Ureter (tissue), 1 donor: Measurements from ENCODE around the gene ELK4. TPM values are rescaled to one million over a fixed set of nuclear protein-coding genes. Genes with fewer than 3 reads are reported as not detected.

Experiments used
- DNase-seq: peaks from one replicate; pipeline ENCODE4 v3.0.0-alpha.2; 2020; ENCODE audit warnings: low spot score
- total RNA-seq: library from RNA; stranded (reverse); gene quantifications from one replicate; pipeline ENCODE4 v1.2.4, GENCODE V29; 2023
- donor health status: DM: yes; HTN: yes; CAD: no.

The ELK4 gene
- total RNA-seq, 1 donor from 2014 or later: 88.7 TPM

GRCh38 chr1:205582046-205582445 is 49.8 kb downstream of the ELK4 start:
- DNase-seq: no peak

GRCh38 chr1:205581321-205581980 is 50.4 kb downstream of the ELK4 start:
- DNase-seq: no peak

- DNase-seq: no peak
Measured at GRCh38 chr1:205580923-205581180, 51.0 kb downstream of the ELK4 start.

- DNase-seq: peak; percentile 36
Measured at GRCh38 chr1:205580140-205580922, 51.5 kb downstream of the ELK4 start.

DNA sequence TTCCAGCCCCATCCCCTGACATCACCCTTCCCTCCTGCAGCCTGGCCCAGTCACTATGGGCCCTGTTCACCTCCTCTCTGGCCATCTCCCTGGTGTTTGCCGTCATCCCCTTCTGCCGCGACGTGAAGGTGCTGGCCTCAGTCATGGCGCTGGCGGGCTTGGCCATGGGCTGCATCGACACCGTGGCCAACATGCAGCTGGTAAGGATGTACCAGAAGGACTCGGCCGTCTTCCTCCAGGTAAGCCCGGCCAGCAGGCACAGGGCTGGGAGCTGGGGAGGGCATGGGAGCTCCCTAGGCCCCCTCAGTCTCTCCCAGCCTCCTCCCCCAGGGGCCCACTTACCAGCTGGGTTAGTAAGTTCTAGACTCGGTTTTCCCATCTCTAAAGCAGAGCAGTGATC is 52.1 kb downstream of the ELK4 start:
- peak; percentile 23 for DNase-seq

DNA sequence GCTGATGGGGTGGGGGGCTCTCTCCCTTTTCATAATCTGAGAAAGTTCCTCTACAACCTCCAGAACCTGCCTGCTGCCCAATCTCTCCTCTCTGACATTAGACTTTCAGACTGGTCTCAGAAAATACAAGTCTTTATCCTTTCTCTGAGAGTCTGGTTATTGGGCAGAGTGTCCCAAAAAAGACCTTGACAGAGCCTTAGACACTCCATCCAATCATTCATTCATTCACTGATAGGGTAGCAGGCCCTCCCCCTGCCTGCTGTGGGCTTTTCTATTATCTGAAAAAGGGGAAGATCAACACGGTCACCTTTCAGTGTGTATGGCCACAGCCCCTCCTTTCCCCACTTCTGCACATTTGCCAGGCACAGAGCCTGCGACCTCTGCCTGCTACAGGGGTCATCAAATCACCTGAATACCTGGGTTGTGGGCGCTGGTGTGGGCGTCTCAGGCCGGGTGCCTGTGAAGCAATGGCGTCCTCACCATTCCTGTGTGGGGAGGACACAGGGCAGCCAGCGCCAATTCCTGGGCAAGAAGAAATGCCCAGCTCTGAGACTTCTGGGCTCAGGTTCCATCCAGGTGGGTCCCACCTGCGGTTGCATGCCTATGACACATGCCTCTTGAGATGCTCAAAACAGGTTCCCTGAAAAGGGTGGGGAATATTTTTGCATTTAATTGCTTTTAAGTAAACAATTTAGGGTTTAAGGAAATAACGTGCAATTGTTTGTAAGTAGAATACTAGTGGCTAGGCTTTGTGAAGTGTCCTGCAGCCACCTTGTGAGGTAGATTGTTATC is 52.8 kb downstream of the ELK4 start:
- DNase-seq: peak; percentile 41

GRCh38 chr1:205577874-205578658 is 53.7 kb downstream of the ELK4 start:
- DNase-seq: no peak

DNA sequence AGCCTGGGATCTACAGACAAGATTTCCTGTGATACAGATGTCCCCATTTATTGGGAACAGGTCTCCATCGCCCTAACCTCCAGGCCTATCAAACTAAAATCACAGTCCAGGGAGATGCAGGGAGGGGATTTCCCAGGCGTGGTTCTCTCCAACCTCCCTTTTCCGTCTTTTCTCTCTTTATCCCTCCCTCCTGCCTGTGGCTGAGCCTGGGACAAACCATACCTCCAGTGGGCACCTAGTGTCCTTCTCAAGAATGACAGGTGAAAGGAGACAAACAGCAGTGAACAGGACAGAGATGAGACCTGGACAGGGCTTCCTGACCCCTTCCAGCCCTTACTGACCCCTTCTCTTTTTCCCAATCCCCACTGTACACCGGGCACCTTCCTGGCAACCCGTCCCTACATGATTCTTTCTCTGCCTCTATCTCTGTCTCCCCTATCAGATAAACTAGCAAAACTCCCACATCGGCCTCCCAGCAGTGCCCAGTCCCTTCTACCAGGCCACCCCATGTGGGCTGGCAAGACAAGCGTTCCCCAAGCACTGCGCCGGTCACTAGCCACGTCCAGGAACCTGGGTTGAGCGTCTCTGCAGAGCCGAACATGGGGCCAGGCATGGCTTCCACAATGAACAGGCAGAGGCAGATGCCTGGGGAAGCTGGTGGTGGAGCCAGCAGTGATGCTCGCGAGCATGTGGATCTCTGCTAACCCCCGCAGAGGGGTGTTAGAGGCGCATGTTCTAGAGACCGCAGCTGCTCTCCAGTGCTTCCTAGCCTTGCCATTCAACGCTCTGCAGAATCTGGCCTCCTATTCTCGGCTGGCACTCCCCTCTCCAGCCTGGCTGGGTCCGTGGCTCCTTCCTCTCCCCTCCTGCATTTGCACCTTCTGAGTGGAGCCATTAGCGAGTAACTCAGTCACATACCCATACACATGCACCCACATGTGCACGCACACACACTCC is 54.7 kb downstream of the ELK4 start:
- peak; percentile 32 for DNase-seq

GRCh38 chr1:205576011-205576410 is 55.8 kb downstream of the ELK4 start:
- peak; percentile 36 for DNase-seq

GRCh38 chr1:205575294-205575885 is 56.4 kb downstream of the ELK4 start:
- DNase-seq: peak; percentile 25

- DNase-seq: peak; percentile 23
Measured at GRCh38 chr1:205572421-205572820, 59.4 kb downstream of the ELK4 start.

DNA sequence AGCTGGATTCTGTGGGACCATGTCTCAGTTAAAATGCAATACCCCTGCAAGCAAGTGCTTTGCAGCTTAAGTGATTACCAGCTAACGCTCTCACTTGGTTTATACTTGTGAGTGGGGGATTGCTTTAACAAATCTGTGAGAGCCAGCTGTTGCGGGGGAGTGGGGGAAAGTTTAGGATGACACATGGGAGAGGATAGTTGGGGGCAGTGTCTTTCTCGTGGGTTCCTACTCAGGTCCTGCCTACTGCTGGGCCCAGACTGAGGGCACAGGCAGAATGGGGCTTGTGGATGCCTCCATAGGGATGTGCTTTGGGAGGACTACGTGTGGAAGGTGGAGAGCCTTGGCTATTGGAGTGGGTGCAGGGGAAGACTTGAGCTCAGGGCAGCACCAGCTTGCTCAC is 60.1 kb downstream of the ELK4 start:
- DNase-seq: no peak

DNA sequence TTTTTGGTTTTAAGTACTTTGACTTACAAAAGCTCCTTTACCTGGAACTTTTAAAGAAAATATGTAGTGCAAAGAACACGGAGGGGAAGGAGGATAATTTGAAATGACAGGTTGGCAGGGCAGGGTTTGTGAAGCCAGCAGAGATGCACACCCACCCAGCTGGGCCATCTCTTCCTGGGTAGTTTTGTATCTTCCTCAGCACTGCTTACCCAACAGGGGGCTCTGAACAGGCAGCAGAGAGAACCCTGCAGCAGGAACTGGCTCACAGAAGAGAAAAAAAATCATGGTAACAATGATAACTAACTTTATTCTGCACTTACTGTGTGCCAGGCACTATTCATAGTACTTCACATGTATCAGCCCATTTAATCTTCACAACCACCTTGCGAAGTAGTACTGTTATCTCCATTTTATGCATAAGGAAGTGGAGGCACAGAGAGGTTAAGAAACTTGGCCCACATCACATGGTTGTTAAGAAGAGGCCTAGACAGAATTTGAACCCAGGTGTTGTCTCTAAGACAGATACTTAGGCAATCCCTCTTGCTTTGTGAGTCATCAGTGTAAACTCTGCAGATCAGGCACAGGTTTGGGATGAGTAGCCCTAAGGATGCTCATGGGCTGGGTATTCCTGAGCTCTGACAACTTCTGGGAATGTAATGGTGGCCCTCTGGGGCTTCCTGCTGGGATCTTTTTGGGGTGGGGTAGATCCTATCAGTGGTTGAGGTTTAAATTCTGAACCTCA is 60.8 kb downstream of the ELK4 start:
- no peak for DNase-seq

GRCh38 chr1:205570173-205570501 is 61.7 kb downstream of the ELK4 start:
- DNase-seq: no peak

DNA sequence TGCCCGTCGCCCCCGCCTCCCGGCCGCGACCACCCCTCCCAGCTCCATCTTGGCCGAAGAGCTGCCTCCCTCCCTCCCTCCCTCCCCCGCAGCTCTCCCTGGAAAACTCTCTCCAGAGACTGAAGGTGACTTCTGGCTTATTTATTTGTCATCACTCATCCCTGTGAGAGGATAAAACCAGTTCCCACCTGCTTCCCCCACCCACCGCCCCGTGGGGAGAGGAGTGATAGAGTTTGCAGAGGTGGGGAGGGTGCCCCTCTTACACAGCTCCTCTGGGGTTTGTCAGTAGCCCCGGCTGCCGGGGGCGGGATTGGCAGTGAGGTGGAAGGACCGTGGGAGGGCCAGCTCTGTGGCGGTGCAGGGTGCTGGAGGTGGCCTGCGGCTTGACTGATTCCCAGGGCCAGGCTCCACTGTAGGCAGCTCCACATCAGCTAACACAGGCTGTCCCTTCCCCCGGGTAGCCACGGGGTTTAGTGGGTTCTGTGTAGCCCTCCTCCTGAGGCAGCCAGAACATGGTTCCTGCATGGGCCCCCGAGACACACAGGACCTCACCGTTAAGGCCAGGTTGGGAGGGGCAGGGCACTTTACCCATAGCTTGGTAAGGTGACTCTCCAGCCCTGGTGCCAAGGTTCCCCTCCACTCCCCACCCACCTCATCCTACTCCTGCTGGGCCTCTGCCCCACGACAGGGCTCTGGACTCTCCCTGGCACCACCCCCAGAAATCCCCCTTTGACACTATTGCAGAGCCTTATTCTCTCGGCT is 62.2 kb downstream of the ELK4 start:
- peak; percentile 35 for DNase-seq

DNA sequence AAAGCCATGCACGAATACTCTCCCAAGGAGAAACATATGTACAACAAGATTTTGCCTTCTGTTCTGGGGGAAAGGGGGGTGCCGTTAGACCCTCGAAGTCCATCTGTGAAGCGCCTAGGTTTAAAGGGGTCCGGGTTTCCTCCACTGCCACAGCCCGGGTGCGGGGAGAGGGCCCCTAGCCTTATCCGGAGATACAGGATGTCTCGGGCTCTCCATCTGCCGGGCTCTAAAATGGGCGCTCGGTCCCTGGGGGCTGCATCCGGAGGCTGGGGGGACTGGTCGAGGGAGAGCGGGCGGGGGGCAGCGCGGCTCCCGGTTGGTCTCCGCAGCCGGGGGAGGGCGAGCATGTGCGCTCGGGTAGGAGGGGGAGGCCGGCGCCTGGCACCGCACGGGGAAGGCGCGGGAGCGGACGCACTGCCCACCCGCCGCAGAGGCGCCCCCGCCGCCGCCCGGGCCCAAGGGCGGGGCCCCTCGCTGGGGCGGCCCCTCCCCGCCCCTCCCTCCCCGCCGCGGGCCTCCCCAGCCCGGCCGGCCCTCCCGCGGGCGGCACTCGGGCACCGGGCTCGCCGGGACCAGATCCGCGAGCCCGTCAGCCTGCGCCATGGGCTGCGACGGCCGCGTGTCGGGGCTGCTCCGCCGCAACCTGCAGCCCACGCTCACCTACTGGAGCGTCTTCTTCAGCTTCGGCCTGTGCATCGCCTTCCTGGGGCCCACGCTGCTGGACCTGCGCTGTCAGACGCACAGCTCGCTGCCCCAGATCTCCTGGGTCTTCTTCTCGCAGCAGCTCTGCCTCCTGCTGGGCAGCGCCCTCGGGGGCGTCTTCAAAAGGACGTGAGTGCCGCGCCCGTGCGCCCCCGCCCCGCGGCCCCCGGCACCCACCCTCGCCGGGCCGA is 63.1 kb downstream of the ELK4 start:
- DNase-seq: peak; percentile 38

- peak; percentile 26 for DNase-seq
Measured at GRCh38 chr1:205568135-205568468, 63.7 kb downstream of the ELK4 start.

- DNase-seq: peak; percentile 32
Measured at GRCh38 chr1:205567716-205568115, 64.1 kb downstream of the ELK4 start.
